Uterus (tissue), 2 donors: ENCODE data around the gene ALOXE3.

ENCODE experiments used
- POLR2A ChIP-seq, 2 donors: fragments of 450-650 bp; IDR thresholded peaks; one replicate each; pipeline ENCODE4 v1.6.1; 2016; ENCODE audit warnings: antibody characterized with exemption in 2 of 2, mild to moderate bottlenecking in 1 of 2, moderate library complexity in 1 of 2
- TF ChIP-seq, protein P1 (sequence below), 4 experiments: fragments of 200-600 bp in 2 of 4; fragments of 450-650 bp in 2 of 4; sonication (generic) in 2 of 4; IDR thresholded peaks; one replicate each; pipeline ENCODE4 v1.5.1; 2016 to 2019; ENCODE audit warnings: antibody characterized with exemption in 4 of 4, mild to moderate bottlenecking in 2 of 4, moderate library complexity in 1 of 4

DNA sequence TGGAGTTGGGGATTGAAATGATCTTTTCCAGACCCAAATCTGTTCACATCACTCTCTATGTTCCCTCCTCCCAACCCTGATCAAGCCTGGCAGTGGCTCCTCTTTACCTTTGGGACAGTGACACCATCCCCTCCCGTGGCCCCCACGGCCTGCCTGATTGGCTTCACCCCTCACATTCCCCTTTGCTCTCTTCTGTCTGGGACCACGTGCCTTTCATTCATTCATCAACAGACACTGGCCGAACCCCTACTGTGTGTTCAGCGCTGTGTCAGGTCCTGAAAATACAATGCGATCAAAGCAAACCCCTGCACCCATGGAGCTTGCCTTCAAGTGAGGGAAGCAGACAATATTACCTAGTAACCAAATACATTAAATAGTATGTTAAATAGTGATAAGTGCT, 28.6 kb downstream of the ALOXE3 start:
- TF ChIP-seq, protein P1, sequence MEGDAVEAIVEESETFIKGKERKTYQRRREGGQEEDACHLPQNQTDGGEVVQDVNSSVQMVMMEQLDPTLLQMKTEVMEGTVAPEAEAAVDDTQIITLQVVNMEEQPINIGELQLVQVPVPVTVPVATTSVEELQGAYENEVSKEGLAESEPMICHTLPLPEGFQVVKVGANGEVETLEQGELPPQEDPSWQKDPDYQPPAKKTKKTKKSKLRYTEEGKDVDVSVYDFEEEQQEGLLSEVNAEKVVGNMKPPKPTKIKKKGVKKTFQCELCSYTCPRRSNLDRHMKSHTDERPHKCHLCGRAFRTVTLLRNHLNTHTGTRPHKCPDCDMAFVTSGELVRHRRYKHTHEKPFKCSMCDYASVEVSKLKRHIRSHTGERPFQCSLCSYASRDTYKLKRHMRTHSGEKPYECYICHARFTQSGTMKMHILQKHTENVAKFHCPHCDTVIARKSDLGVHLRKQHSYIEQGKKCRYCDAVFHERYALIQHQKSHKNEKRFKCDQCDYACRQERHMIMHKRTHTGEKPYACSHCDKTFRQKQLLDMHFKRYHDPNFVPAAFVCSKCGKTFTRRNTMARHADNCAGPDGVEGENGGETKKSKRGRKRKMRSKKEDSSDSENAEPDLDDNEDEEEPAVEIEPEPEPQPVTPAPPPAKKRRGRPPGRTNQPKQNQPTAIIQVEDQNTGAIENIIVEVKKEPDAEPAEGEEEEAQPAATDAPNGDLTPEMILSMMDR (IDR thresholded peaks at IDR 0.05): no peak
- no peak for TF ChIP-seq POLR2A (IDR thresholded peaks at IDR 0.05)
